B cell (primary cell): ENCODE measurements around the gene PI4K2B. TPM values are rescaled to one million over a fixed set of nuclear protein-coding genes. Genes with fewer than 3 reads are reported as not detected.

Source experiments
- ATAC-seq: fragments of 200-7000 bp; cut with Tn5 transposase; one replicate; pipeline ENCODE4 v1.10.0; 2021; ENCODE audit warnings: low read depth, mild to moderate bottlenecking, moderate number of reproducible peaks, moderate library complexity
- CTCF ChIA-PET: fragments of 350-600 bp; sonication (Branson Sonifier 250); formaldehyde crosslinking; loops from one replicate; lab custom pipeline; 2021; ENCODE audit warnings: antibody characterized with exemption, inconsistent platforms; lab: Charles Lee
- POLR2A ChIA-PET: fragments of 350-600 bp; sonication (Branson Sonifier 250); formaldehyde crosslinking; loops from one replicate; lab custom pipeline; 2021; ENCODE audit warnings: antibody characterized with exemption; lab: Charles Lee
- DNase-seq: peaks from one replicate; pipeline ENCODE4 v3.0.0; 2013
- H2AFZ ChIP-seq: 2 replicates; pipeline ENCODE4 v1.6.1; 2012; ENCODE audit warnings: mild to moderate bottlenecking, low read depth, low read length; ENCODE audit not compliant: insufficient read depth, poor library complexity, severe bottlenecking
- H3K27ac ChIP-seq, 2 donors: 1 replicate in 1 of 2; 2 replicates in 1 of 2; pipeline ENCODE4 v1.5.1; 2012 to 2013; ENCODE audit warnings: low read length in 2 of 2, mild to moderate bottlenecking in 2 of 2, moderate library complexity in 1 of 2
- H3K27me3 ChIP-seq, 4 experiments: fragments of 200-600 bp in 1 of 4; sonication (generic) in 1 of 4; replicated peaks in 1 of 4; 1 replicate in 2 of 4; 2 replicates in 2 of 4; pipeline versions ENCODE4 v1.6.1 to v1.7.0; 2013 to 2016; ENCODE audit warnings: low read length in 3 of 4, mild to moderate bottlenecking in 2 of 4, mixed read lengths in 1 of 4, moderate library complexity in 1 of 4; ENCODE audit not compliant: insufficient read depth in 4 of 4, control insufficient read depth in 3 of 4; ENCODE audit errors: control extremely low read depth in 1 of 4
- H3K36me3 ChIP-seq, 2 experiments: replicated peaks in 1 of 2; 1 replicate in 1 of 2; 2 replicates in 1 of 2; pipeline versions ENCODE4 v1.6.1 to v1.7.1; 2013; ENCODE audit warnings: low read length in 1 of 2; ENCODE audit not compliant: insufficient read depth in 2 of 2, control insufficient read depth in 1 of 2; ENCODE audit errors: control extremely low read depth in 1 of 2, extremely low read depth in 1 of 2
- H3K4me1 ChIP-seq, 2 donors: fragments of 200-600 bp in 1 of 2; sonication (generic) in 1 of 2; 1 replicate in 1 of 2; 2 replicates in 1 of 2; pipeline versions ENCODE4 v1.5.1 to v1.6.1; 2013 to 2017; ENCODE audit warnings: low read length in 2 of 2; ENCODE audit not compliant: control insufficient read depth in 2 of 2, insufficient read depth in 2 of 2
- H3K4me2 ChIP-seq: replicated peaks from 2 replicates; pipeline ENCODE3; 2012; ENCODE audit warnings: mild to moderate bottlenecking, low read depth, low read length; ENCODE audit not compliant: poor library complexity, severe bottlenecking
- H3K4me3 ChIP-seq, 5 experiments: fragments of 200-600 bp in 1 of 5; sonication (generic) in 1 of 5; 1 replicate in 3 of 5; 2 replicates in 2 of 5; pipeline versions ENCODE4 v1.5.1 to v1.7.0; 2011 to 2016; ENCODE audit warnings: low read length in 4 of 5, mild to moderate bottlenecking in 4 of 5, low read depth in 2 of 5, control low read depth in 1 of 5, moderate library complexity in 1 of 5; ENCODE audit not compliant: insufficient read depth in 1 of 5; ENCODE audit errors: control extremely low read depth in 1 of 5, extremely low read depth in 1 of 5
- H3K79me2 ChIP-seq: fragments of 200-600 bp; sonication (generic); one replicate; pipeline ENCODE4 v1.6.0; 2016; ENCODE audit warnings: low read length; ENCODE audit not compliant: control insufficient read depth, insufficient read depth
- H3K9ac ChIP-seq: fragments of 200-600 bp; sonication (generic); 2 replicates; pipeline ENCODE4 v1.6.1; 2017; ENCODE audit warnings: mild to moderate bottlenecking, low read length, moderate library complexity
- H3K9me3 ChIP-seq, 3 donors: one replicate each; pipeline versions ENCODE4 v1.6.1 to v1.7.1; 2013; ENCODE audit warnings: low read length in 2 of 3; ENCODE audit not compliant: control insufficient read depth in 2 of 3, insufficient read depth in 1 of 3; ENCODE audit errors: control extremely low read depth in 1 of 3
- H4K20me1 ChIP-seq: 2 replicates; pipeline ENCODE4 v1.6.0; 2012; ENCODE audit warnings: mild to moderate bottlenecking, low read length; ENCODE audit not compliant: insufficient read depth, control insufficient read depth, poor library complexity, severe bottlenecking
- H3K27ac Mint-ChIP-seq: one replicate; pipeline ENCODE4 v1.8.0; 2021; ENCODE audit warnings: mixed read lengths
- H3K27me3 Mint-ChIP-seq: one replicate; pipeline ENCODE4 v1.8.0; 2021; ENCODE audit warnings: mixed read lengths
- H3K4me1 Mint-ChIP-seq: one replicate; pipeline ENCODE4 v1.8.0; 2021; ENCODE audit warnings: mixed read lengths
- H3K4me3 Mint-ChIP-seq: one replicate; pipeline ENCODE4 v1.8.0; 2021; ENCODE audit warnings: mixed read lengths
- H3K9me3 Mint-ChIP-seq: one replicate; pipeline ENCODE4 v1.8.0; 2022; ENCODE audit warnings: mixed read lengths; ENCODE audit not compliant: insufficient read depth
- EZH2 ChIP-seq: IDR thresholded peaks from 2 replicates; pipeline ENCODE4 v1.6.1; 2012; ENCODE audit warnings: borderline replicate concordance, low read depth, mild to moderate bottlenecking, moderate library complexity, low read length; ENCODE audit not compliant: insufficient read depth, poor library complexity, severe bottlenecking
- WGBS: methylation state at CpG from one replicate; pipeline ENCODE4 v1.1.5; 2013; ENCODE audit warnings: missing lambda C conversion rate; ENCODE audit not compliant: insufficient coverage; 5-methylcytosine and 5-hydroxymethylcytosine counted together
- intact Hi-C: fragments of 100-400 bp; cut with micrococcal nuclease; formaldehyde crosslinking; loops from one replicate; pipeline ENCODE4 v1.10.0; 2022
- polyA plus RNA-seq: library from polyadenylated mRNA; depleted of rRNA; stranded (reverse); fragments of >200 nt; gene quantifications from 2 replicates; pipeline ENCODE4 v1.2.3, GENCODE V29; 2012
- total RNA-seq, 2 donors: library from RNA; stranded (reverse); fragments of 120-200 nt in 1 of 2; gene quantifications; 1 replicate in 1 of 2; 2 replicates in 1 of 2; pipeline versions ENCODE4 v1.2.3 to v1.2.4, GENCODE V29; 2013 to 2022
- TF ChIP-seq, protein P1 (sequence below): fragments of 200-600 bp; IDR thresholded peaks from one replicate; pipeline ENCODE4 v1.8.0; 2022; ENCODE audit warnings: antibody characterized with exemption, mild to moderate bottlenecking

PI4K2B gene
- total and polyA plus RNA-seq, 2 donors (not counting 1 experiment from before 2014, with no cell fraction given) = 3.8 to 13.7 TPM

- H2AFZ ChIP-seq = no peak overlapping the region
- H3K4me1 ChIP-seq = no peaks in the 10 kb centered on the region
- WGBS = 100% methylated on average over 2 of the region's 3 CpGs
- POLR2A ChIA-PET = no interaction called here
- Mint-ChIP-seq H3K4me3 (no peak overlapping the region), H3K27ac (no peak overlapping the region), H3K4me1 (no peaks in the 10 kb centered on the region), H3K27me3 (no peaks in the 10 kb centered on the region), H3K9me3 (no peaks in the 10 kb centered on the region)
- ATAC-seq (no peak), DNase-seq (no peak)
- no peak overlapping the region for H3K9ac ChIP-seq
- H3K27ac ChIP-seq = no peak overlapping the region
- H3K79me2 ChIP-seq = no peaks in the 10 kb centered on the region
- intact Hi-C loops = no loop called here
- H3K36me3 ChIP-seq = peaks cover 0 to 28% of the 10 kb centered on the region in 2 experiments
- H3K9me3 ChIP-seq = no peaks in the 10 kb centered on the region
- TF ChIP-seq EZH2 = no peak
- TF ChIP-seq, protein P1, sequence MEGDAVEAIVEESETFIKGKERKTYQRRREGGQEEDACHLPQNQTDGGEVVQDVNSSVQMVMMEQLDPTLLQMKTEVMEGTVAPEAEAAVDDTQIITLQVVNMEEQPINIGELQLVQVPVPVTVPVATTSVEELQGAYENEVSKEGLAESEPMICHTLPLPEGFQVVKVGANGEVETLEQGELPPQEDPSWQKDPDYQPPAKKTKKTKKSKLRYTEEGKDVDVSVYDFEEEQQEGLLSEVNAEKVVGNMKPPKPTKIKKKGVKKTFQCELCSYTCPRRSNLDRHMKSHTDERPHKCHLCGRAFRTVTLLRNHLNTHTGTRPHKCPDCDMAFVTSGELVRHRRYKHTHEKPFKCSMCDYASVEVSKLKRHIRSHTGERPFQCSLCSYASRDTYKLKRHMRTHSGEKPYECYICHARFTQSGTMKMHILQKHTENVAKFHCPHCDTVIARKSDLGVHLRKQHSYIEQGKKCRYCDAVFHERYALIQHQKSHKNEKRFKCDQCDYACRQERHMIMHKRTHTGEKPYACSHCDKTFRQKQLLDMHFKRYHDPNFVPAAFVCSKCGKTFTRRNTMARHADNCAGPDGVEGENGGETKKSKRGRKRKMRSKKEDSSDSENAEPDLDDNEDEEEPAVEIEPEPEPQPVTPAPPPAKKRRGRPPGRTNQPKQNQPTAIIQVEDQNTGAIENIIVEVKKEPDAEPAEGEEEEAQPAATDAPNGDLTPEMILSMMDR = no peak
- no peaks in the 10 kb centered on the region for H4K20me1 ChIP-seq
- no peak overlapping the region for H3K4me2 ChIP-seq
- CTCF ChIA-PET = interaction anchor here (1.3 kb wide), 1 partner anchor 40 kb away, joined by 4 read pairs; no protein-coding TSS in a partner anchor
- H3K4me3 ChIP-seq = no peak overlapping the region
- no peaks in the 10 kb centered on the region for H3K27me3 ChIP-seq
These were observed 38.0 kb downstream of the PI4K2B start for GRCh38 chr4:25271866-25272265.

DNA sequence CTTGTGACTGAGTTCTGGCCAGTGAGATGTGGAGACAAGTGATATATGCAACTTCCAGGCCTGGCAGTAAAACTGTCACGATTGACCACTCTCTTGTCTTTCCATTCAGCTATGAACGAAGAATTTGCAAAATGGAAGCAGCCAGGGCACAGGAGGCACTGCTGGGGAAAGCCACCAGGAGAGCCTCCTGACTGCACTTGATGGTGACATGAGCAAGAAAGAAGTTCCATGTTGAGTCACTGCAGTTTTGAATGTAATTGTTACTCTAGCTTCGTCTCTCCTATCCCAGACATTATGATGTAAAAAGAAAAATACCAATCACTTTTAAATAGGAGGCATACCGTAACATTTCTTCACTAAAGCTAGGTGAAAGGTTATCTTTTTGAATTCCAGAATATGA lies 46.4 kb downstream of the PI4K2B start:
- 75% methylated on average over 1 of the region's 4 CpGs for WGBS
- Histone ChIP-seq H3K36me3 (peaks cover 0 to 7% of the 10 kb centered on the region in 2 experiments), H3K27ac (no peak overlapping the region), H3K4me3 (no peak overlapping the region), H2AFZ (no peak overlapping the region), H4K20me1 (no peaks in the 10 kb centered on the region), H3K9ac (no peak overlapping the region), H3K27me3 (no peaks in the 10 kb centered on the region), H3K9me3 (no peaks in the 10 kb centered on the region), H3K4me2 (no peak overlapping the region), H3K79me2 (no peaks in the 10 kb centered on the region), H3K4me1 (no peaks in the 10 kb centered on the region)
- H3K27ac Mint-ChIP-seq = no peak overlapping the region
- ATAC-seq (no peak), DNase-seq (no peak)
- H3K4me1 Mint-ChIP-seq = no peaks in the 10 kb centered on the region
- ChIA-PET CTCF (no interaction called here), POLR2A (no interaction called here)
- no peaks in the 10 kb centered on the region for H3K9me3 Mint-ChIP-seq
- H3K4me3 Mint-ChIP-seq = no peak overlapping the region
- intact Hi-C loops = no loop called here
- TF ChIP-seq, protein P1 = no peak
- TF ChIP-seq EZH2 = no peak
- H3K27me3 Mint-ChIP-seq = no peaks in the 10 kb centered on the region
